Endometrial microvascular endothelial cells (primary cell): ENCODE measurements around the gene GALNS. TPM values are rescaled to one million over a fixed set of nuclear protein-coding genes. Genes with fewer than 3 reads are reported as not detected.
"Not testable (repeated sequence)": the region's sequence is repeated elsewhere in the genome, so short reads cannot be mapped to it uniquely, and the experiment has no call there.

Experiments
- in situ Hi-C: cut with HindIII; loops from 2 replicates; pipeline ENCODE4 v1.10.0; 2017; ENCODE audit warnings: low sequenced_read_pairs, low pct_unique_long_range_greater_than_20kb; ENCODE audit errors: inconsistent ontology term
- total RNA-seq: library from RNA; depleted of rRNA; stranded (reverse); fragments of >200 nt; gene quantifications from one replicate; pipeline ENCODE4 v1.2.3, GENCODE V29; 2015; ENCODE audit errors: inconsistent ontology term

GALNS gene
- total RNA-seq, 1 donor from 2014 or later = 34.7 TPM

DNA sequence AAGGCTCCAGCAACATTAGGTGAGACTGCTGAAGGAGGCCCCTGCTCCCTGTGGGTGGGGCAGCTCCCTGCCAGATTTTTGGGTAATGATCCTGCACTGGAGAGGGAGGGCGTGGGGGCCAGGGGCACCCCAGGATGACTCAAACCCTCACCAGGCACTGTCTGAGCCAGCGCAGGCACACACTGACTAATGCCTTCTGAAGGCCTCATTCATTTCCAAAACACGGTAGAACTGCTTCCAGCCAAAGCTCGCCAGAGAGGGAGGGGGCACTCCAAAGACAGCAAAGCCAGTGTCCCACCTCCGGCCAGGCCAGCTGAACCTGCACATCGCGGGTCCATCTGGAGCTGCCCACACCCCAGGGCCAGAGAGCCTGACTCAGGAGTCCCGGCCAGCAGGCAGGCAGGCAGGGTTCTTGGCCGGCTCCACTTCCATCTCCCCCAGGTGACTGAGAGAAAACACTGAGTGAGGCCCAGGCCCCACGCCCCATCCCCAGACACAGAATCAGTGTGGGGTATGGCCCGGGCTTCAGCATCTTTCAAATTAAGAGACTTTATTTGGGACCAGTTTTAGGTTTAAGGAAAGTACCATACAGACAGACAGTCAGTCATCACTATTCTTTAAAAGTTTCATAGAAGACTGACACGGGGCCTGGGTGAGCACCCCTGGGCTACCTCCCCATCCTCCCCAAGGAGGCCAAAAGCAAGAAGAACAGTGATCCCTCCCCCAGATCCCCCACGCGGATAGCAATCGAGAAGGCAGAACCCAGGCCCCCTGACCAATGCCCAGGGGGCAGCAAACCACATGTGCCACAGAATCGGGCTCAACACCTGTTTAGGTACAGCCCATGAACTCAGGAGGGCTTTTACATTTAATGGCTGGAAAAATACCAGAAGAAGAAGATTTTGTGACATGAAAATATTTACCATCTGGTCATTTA, 74.0 kb downstream of the GALNS start:
- in situ Hi-C loops = no loop called here

DNA sequence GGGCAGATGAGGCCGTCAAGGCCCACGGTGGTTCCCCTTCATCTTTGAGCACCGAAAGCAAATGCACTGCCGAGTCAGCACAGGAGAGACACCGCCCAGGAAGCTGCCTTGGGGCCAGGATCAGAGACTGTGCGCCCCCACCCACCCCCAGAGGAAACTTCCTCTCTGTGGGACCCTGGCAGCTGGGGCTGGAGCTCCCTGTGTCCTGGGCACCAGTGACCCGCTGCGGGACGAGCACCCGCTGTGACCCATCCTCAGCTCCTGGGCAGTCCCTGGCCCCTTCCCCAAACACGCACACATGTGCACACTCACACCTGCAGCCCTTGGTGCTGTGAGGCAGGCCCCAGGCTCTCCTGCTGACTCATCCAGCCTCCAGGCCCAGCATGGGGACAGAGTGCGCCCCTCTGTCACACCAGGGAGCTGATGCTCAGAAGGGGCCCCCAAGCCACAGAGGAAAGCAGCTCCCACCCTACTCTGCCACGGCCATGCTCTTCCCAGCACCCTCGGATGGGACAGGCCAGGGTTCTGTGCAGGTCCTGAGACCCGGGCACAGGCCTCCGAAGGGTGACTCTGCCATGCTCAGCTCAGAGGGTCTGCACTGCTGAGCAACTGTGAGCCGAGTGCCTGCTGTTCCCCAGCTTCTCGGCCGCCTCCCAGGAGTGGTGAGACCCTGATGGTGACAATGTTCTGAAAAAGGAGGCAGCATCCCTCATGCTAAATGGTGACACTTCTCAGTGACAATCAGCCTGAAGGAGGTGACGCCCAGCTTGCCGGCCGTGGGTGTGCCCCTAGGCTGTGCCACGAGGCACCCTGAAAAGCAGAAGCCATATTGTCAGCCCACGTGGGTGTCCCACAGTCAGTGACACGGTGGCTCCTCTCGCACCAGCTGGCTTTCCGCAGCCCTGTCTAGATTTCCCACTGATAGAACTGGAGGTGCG, 75.3 kb downstream of the GALNS start:
- in situ Hi-C loops = no loop called here

DNA sequence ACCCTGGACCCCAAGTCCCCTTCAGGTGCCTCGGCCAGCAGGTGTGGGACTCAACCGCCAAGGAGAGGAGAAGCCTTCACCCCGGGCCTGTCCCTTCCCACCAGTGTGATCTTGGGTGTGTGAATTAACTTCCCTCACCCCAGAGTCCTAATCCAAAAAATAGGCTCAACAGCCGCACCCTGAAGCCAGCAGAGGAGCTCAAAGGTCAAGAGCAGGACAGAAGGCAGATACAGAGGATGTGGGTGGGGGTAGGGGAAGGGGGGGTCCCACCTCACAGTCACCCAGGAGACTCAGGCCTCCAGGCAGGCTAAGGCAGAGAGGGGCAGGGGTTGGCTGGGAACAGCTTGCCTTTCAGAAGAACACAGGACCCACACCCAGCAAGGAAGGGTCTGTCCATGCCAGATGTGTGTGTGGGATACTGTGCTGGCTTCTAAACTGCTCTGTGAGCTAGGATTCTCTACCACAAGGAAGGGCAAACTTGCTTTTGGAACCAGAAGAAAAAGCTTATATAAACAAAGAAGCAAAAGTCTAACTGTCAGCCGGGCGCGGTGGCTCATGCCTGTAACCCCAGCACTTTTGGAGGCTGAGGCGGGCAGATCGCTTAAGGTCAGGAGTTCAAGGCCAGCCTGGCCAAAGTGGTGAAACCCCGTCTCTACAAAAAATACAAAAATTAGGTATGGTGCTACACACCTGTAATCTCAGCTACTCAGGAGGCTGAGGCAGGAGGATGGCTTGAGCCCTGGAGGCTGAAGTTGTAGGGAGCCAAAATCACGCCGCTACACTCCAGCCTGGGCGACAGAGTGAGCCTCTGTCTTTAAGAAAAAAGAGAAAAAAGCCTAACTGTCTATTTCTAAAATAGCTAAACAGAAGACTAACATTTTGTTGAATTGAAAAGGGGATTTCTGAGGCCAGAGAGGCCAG, 76.3 kb downstream of the GALNS start:
- in situ Hi-C loops = no loop called here

DNA sequence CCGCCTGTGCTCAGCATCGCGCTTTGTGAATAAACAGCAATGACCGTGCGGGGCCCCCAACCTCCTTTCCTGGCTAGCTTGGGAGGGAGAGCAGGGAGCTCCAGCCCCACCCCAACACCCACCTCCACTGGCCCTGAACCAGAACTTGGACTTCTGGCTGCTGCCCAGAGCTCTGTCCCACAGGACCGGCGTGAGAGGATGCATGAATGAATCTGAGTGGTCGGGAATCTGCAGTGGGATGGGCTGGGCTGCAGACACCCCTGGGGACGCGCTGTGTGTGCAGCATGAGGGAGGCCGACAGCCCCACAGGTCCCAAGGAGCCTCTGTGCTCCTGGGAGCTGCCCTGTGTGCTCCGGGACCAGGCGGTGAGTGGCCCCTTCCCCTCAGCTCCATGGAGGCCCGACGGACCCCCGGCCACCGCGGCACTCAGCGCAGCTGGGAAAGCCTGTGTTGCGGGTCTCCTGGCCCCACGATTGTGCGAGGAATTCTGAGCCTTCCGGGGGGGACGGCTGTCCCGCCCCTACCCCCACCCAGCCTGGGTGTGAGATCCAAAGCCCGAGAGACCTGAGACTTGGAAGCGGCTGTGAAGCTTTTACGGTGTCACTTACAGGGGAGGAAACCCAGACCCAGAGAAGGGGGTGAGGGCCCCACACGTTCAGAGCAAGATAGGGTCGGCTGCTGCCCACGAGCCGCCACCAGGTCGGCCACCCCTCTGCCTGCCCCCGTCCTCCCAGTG, 77.2 kb downstream of the GALNS start:
- in situ Hi-C loops = no loop called here

DNA sequence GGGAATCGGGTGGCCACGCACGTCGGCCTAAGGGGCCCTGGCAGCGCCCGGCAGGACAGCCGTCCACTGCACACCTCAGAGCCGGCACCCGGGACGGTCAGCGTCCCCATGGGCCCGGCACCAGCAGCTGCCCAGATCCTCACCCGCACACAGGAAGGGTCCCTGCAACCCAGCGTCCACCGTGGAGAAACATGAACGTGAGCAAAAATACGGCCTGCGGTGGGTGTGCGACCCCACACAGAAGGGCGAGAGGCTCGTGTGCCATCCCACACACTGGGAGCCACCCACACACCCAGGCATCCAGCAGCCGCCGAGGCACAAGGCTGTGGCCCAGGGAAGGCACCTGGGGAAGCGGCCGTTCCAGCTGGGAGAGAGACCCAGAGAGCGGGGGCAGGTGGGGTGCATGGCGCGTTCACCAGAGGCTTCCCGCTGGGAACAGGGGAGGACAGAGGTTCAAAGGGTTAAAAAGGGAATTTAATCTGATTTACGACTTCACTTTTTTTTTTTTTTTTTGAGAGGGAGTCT, 78.1 kb downstream of the GALNS start:
- in situ Hi-C loops = no loop called here

DNA sequence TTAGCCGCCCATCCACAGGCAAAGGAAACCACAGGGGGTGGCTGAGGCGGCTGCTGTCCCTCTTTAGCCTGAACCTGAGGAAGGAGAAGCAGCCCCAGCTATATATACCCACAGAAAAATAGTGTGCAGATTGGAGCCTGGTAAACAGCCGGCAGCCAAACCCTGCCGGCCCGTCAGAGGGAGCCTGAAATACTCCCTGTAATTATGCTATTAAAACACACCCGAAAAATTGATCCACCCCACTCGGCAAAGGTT, 78.5 kb downstream of the GALNS start:
- in situ Hi-C loops = no loop called here

DNA sequence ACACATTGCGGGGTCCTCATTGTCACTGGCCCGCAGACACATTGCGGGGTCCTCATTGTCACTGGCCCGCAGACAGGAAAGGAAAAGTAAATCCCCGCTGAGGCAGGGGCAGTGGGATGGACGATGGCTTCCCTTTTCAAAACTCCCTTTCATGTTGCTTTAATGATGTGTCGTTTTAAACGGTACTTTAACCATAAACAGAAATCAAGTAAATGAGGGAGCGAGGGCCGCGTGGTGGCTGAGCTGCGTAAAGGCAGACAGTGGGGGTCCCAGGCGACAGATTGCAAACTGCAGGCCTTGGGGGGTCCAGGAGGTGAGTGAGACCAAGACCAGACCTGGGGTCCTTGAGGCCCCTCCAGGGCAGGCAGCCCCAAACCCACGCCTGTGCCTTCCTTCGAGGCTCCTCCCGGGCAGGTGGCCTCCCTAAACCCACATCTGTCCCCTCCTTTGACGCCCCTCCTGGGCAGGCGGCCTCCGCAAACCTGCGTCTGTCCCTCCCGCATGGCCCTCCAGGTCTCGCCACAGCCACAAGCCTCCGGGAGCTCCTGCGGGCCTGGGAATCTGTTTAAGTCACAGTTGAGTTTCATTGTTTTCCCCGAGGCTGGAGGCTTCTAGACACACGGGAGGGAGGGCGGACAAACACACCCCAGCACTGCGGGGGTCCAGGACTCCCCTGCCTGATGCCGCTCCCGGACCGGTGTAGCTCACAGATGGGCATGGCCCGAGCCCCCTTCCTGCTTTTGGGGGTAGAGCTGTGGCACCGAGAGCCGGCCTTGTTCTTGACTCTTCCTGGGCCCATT, 79.1 kb downstream of the GALNS start:
- in situ Hi-C loops = no loop called here

DNA sequence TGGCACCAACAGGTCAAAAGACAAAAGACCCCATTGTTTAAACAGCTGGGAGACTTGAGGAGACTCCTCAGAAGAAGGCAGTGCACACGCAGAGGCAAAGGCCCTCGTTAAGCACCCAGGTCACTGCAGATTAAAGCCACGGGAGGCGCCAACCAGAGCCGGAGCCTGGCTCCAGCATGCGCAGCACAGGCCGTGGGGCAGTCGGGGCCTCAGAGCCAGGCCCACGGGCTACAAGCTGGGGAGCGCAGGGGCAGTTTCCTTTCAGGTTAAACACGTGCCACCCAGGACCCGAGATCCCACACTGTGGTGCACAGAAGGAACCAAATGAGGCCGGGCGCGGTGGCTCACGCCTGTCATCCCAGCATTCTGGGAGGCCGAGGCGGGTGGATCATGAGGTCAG, 80.9 kb downstream of the GALNS start:
- in situ Hi-C loops = no loop called here

DNA sequence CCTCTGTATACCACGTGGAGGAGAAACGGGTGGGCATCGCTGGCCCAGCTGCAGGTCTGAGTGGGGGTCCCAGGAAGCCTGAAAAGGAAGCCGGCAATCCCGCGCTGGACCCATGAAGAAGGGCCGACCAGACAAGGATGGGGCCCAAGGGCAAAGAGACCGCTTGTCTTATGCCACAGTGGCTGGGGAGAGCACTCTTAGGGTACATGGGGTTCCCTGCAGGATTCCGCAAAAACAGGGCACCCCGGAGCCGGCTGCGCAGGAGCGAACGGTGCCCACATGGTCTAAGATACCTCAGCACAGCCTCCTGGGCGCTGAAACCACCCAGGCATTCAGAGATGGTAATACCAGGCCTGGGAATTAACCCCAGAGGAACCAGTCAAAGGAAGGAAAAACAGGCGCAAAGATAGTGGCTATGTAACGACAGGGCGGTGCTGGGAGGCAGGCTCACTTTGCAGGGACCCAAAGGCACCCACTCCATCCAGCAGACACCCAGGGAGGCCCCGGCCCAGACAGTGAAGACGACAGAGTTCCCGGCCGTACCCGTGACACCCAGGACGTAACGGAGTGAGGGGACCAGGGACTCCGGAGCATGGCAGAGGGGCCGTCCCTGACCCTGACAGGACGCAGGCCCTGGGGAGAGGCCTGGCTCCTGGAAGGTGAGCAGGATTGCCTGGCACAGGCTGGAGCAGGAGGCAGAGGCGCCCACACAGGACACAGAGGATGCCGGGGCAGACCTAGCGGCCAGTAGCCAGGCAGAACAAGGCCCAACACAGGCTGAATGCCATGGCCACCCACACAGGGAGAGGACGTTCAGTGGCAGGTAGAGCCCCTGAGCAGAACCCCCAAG, 82.0 kb downstream of the GALNS start:
- in situ Hi-C loops = no loop called here

DNA sequence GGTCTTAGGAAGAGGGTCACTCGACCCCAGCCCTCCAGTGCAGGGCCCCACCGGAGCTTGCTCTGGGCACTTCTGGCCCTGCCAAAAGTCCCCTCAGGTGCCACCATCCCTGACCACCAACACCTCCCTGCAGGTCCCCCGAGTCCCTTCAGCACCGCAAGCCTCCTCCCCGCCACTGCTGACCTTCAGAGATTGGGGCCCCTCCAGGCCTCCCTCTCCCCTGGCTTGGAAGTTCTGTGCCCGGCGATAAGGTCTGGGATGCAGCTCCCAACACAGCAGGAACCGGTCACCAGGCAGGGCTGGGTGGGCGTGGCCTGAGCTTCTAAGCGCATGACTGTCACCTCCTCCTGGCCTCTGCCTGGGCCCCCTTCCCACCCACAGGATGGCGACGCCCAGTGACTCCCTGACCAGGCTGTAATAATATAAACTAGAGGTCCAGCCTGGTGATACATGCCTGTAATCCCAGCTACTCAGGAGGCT, 82.9 kb downstream of the GALNS start:
- in situ Hi-C loops = no loop called here

DNA sequence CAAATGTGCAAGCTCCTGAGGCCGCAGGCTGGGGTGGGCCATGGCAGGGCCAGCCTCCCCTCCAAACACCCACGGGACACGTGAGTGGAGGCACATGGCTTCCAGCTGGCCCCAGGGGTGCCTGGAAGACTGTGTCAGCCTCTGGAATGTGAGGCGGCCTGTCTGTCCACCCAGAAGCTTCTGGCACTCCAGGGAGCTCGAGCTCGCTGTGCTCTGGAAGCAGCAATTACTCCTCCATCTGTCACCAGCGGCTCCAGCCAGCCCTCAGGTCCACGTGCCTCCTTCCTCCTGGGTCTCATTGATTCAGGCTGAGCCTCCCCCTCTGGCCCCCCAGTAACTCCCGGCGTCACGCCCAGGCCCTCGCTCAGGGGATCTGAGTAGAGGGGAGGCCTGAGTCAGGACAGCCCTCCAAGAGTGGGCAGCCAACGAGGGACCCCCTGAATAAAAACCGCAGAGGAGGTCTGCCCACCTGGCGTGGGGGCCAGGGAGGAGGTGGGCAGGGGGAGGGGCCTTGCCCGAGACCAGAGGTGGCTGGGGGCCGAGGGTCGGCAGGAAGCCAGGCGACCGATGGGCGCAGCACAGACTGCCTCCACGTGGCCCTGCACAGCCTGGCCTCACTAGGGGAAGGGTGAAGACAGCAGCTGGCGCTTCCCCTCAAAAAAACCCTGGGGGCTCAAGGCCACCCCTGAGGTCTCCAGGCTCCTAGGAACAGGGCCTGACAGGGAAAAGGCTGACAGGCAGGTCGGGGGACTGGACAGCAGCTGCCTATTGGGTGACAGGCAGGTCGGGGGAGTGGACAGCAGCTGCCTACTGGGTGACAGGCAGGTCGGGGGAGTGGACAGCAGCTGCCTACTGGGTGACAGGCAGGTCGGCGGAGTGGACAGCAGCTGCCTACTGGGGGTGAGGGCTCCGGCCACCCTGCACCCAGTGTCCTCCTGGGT, 83.6 kb downstream of the GALNS start:
- in situ Hi-C loops = no loop called here

DNA sequence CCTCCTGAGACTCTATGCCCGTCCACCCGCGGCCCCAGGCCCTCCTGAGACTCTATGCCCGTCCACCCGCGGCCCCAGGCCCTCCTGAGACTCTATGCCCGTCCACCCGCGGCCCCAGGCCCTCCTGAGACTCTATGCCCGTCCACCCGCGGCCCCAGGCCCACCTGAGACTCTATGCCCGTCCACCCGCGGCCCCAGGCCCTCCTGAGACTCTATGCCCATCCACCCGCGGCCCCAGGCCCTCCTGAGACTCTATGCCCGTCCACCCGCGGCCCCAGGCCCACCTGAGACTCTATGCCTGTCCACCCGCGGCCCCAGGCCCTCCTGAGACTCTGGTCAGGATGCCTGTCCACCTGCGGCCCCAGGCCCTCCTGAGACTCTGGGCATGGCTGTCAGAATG, 85.0 kb downstream of the GALNS start:
- in situ Hi-C loops = not testable (repeated sequence)

DNA sequence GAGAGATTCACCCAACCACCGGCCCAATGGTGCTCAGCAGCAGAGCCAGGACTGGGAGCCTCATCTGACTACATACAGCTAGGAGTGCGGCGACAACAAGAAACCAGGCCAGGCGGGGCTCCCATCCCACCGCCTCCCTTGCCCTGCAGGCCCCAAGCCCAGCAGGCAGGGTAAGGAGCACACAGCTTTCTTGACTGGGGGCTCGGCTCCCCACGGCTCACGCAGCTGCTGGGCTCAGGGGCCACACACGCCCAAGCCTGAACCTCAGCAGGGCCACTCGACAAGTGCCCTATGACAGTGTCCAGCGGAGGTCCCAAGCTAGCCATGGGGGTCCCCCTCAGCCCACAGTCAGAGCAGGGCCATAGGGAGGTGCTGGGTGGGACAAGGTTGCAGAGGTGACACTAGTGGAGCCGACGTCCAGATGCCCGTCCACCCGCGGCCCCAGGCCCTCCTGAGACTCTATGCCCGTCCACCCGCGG, 85.4 kb downstream of the GALNS start:
- in situ Hi-C loops = no loop called here

DNA sequence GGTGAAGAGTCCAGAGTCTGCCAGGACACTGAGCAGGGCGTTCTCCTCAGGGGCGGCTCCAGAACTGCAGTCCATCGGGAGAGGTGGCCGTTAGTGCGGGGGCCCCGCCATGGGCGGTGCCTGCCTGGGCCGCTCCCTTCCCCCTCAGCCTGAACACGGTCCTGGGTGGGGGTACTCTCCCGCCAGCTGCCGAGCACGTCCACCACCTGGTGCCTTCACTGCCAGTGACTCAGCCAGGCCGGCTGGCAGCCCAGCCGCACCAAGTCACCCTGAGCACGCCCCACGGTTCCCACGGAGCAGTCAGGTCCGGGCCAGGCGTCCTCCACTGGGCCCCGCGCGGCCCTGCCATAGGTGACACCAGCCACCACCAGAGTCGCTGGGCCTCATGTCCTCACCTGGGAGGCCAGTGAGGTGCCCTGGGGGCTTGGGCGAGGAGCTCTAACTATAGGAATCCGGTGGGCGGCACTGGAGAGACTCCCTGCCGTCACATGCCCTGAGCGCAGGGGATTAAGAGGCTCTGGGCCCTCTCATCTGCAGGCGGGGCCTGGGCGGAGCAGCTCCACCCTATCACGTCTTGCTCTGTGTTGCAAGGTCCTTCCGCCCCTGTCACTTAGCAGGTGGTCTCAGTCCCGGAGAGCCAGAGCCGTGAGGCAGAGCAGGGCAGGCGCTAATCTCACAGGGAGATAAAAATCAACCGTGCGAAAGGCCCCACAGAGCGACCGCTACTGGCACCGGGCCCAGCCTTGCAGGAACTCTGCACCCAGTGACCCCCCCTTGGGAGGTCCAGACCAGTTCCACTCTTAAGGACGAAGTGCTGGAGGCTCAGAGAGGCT, 86.1 kb downstream of the GALNS start:
- in situ Hi-C loops = no loop called here
